Hippocampal formation (tissue), 2 donors: ENCODE data around the gene TXNRD1.
"Not testable (repeated sequence)": the region's sequence is repeated elsewhere in the genome, so short reads cannot be mapped to it uniquely, and the experiment has no call there.

Experiments used
- DNase-seq, 2 donors: peaks; one replicate each; lab custom pipeline; 2025; lab: John Stamatoyannopoulos, UW

Gene TXNRD1

DNA sequence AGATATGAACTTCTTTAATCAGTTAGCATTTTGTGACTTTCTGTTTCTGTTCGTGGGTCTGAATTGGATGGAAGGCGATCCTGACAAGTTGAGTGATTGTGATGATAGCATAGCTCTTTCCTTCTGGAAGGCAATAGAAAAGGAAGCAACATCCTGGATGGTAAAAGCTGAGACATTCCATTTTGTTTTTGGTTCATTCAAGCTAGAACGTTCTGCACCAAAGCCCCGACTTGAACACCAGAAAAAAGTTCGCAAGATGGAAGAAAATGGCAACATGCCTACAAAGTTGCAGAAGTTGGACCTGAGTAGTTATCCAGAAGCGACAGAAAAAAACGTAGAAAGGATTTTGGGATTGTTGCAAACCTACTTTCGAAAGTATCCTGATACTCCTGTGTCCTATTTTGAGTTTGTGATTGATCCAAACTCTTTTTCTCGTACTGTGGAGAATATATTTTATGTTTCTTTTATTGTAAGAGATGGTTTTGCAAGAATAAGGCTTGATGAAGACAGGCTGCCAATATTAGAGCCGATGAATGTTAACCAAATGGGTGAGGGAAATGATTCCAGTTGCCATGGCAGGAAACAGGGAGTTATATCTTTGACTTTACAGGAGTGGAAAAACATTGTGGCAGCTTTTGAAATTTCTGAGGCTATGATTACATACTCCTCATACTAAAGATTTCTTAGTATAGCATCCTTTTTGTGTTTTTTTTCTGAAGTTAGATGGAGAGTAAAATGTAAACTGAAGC, 88.9 kb downstream of the TXNRD1 start:
- no peak for DNase-seq

DNA sequence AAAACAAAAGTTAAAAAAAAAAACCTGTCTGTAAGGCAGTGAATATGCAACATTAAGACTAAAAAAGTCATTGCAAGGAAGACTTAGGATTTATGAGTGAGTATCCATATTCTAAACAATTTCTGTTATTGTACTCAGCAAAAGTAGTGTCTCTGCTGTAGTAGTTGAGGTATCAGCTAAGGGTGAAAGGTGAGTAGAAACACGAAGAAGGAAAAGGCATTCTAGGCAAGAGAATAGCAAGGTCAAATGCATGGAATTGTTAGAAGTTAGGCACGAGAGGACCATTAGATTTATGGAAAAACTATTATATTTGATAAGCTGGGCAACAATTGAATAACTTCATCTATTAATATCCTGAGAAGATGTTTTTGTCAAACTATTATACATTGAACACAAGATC, 89.8 kb downstream of the TXNRD1 start:
- DNase-seq: no peak

DNA sequence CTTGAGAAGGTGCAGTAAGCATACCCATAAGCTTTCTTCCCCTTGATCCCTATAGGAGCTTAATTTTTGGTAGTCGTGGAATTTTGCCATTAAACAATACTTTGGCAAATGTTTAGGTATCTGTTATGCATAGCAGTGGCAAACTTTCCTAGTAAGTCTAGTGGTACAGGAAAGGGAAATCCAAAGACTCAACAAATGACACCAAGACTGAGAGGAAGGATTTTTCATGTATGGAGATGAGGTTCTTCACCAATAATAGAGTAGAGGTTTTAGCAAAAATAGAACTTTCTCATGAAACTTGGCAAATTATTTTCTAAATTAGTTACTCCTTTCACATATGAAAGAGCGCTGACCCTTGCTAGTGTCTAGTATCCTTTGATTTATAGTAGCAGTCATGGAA, 90.8 kb downstream of the TXNRD1 start:
- no peak for DNase-seq

DNA sequence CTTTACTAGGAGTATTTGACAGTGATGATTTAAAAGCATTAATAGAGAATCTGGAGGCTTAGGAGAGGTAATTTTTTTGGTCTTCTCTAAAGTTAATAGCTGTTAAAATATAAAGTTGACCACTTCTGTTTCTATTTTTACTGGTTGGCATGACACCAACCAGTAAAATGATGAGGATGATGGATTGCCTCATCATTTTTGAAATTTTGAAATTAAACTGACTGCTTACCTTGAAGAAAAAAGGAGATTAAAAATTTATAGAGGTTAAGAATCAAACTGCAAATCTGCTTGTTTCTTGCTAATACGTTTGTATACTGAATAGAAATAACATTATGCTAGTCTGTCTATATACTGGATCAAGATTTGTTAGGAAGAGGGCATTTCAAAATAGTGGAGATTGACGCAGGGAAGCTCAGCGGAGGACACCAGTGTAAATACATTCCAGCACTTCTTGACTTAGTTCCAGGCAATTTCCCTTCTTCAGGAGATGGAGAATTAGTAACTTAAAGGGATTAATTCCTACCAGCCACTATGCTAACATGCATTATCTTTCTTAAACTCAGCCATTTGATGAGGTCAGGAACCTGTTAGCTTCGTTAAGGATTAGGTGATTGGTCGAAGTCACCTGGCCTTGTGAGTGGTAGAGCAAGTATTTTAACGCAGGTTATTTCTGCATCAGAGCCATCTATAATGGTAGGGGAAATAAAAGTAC, 91.5 kb downstream of the TXNRD1 start:
- DNase-seq: no peak

DNA sequence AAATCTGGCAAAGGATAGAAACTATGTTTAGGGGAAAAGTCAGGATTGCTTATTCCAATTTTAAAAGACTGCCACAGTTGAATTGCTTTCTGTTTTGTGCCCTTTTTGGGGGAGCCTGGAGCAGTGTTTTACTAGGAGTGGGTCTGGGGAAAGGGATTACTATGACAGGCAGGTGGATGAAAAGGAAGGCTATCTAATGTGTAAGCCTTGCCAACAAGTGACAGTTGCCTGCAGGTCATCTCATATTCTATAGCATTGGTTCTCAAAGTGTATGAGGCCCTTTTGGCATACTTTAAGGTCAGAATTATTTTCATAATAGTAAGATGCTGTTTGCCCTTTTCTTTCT, 92.0 kb downstream of the TXNRD1 start:
- no peak for DNase-seq

DNA sequence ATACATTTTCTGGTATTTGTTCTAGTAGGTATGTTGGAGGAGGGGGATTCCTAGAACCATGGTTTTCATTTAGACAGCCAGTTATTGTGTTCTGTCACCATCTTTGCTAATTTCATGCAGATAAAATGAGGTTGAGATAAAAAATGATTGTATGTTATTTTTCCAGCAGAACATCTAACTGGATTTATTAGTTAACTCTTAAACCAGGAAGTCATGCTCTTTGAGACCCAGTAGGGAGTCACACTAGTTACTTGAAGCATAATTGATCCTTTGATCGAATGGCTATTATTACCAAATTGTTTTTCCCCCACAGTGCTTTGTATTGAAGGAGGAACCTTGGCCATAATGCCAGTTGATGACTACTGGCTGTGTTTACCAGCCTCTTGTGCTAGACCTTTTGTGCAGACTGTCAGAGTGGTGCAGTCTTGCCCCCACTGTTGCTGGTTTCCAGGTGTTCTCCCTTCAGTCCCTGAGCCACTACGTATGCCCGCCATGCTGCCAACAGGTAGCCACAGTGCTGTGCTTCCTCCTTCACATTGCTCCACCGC, 93.9 kb downstream of the TXNRD1 start:
- no peak for DNase-seq

DNA sequence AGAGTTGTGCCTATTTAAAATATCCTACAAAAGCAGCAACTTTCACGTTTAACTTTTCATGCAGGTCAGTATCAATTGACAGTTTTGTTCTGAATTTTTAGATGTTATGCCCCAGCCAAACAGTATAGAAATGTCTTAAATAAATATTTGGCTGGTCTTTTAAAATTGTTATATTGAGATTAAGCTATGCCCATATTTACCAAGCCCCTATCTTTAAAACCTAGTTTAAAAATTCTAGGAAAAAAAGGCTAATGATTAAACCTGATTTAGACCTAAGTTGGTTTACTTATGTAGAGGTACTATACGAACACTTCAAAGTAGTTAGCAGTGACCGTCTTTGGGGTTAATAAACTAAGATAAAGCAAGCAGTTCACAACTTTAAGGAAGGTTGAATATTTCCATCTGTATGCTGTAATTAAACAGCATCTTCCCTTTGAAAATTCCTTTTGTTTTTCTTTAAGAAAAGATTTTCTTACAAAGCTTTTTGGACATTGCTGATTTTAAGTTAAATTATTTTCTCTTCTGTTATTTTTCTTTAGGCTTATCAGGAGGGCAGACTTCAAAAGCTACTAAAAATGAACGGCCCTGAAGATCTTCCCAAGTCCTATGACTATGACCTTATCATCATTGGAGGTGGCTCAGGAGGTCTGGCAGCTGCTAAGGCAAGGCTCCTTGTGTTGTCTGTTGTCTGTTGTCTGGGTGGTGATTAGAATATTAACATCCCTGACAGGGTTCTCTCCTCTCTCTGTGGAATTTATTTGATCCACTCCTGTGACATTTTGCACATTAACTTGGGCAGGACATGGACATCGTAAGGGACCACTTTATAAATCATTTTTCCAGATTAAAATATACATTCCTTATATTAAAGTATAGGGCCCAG, 95.4 kb downstream of the TXNRD1 start:
- no peak for DNase-seq

DNA sequence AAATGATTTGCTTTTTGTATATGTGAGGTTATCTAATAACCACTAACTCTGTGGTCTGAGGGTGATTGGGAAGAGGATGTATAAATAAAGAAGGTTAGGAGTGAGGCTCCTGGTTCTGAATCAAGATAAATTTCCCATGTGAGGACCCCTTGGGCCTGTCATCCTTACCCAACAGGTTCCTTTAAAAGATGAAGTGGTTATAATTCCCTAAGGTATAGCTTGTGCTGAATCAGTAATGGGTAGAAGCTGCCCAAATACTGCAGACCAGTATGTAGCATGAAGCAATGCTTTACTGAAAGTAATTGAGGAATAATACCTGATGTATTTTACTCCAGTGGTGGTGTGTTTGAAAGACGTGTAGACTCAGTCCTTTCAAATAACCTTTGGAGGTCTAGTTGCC, 96.6 kb downstream of the TXNRD1 start:
- DNase-seq: no peak

DNA sequence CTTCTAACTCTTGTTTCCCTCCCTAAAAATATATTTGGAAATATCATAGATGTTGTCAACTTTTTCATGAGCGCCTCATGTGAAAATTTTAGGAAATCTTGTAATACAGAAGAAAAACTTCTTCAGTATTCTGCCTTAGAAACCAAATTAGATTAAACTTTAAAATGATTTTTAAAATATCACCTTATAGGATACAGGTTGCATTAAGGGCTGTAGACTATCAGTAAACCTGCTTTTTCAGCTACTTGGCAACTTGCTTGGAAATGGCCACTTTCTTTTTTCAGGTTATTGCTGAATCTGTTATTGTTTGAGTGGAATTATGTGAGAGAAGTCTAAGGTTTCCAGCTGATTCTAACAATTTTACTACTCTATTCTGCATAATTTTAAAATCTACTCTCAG, 97.1 kb downstream of the TXNRD1 start:
- no peak for DNase-seq

DNA sequence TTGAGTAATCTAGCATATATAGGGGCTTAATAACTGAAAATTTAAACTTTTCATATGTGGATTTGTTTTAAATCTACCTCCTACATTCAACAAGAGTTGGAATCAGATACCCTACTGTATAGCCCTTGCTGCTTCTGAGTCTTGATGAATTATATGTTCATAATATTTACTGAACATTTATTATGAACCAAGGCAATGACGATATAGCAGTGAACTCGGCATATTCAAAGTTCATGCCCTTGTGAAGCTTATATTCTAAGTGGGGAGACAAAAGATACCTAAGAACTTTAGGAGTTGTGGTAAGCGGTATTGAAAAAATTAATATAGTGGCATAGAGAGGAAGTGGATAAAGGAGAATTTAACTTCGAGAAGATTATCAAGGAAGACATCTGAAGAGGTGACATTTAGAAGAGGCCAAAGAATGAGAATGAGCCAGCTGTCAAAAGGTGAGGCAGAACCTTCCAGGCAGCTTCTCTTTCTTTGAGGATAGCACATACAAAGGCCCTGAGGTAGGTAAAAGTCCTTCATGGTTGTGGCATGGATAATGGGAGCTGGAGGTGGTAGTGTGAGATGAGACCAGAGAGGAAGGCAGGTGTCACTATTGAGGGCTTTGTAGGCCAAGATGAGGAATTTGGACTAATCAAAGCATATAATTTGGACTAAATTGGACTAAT, 98.1 kb downstream of the TXNRD1 start:
- no peak for DNase-seq

DNA sequence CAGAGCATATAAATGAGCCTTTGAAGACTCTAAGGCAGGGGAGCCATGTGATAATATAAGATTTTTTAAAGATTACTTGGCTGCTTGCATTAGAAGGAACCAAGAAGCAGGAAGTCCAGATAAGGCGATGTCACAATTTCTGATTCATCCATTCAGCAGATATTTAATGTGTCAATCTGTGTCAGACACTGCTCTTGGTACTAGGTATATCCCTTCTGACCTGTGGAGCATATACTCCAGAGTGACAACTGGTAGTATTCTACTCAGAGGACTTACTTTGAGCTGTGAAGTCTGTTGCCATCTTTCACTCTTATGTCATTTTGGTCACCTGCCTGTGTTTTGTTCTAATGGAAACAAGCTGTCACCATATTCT, 98.6 kb downstream of the TXNRD1 start:
- no peak for DNase-seq

DNA sequence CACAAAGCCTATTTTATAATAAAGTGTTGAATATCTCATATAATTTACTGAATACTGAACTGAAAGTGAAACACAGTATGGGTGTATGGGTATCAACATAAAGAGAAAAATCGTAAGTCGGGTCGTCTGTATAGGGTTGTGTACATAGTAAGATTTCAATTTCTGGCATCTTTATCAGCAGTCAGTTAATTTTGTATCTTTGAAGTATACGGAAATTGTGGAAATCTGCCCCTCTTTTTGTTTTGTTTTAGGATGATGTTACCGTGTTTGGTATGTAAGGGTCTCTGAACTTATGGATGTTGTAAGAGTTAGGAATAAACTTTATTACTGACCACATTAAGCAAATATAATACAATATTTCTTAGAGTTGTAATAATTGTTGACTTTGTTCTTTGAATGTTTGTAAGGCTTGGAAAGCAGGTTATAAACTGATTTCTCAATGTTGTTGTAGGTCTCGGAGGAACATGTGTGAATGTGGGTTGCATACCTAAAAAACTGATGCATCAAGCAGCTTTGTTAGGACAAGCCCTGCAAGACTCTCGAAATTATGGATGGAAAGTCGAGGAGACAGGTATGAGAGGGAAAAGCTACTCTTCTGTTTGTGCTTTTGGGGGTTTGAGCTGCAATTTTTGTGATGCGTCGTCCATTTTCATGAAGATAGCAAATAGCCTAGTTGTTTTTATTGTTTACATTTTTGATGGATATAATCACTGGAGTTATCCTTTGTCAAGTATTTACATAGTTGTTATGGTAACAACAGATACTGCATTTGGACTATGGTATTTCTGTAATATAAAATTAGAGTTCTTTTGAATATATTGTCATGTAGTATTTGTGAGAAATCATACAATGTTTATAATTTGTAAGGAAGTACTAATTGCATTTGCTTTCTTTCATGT, 100.0 kb downstream of the TXNRD1 start:
- no peak for DNase-seq

DNA sequence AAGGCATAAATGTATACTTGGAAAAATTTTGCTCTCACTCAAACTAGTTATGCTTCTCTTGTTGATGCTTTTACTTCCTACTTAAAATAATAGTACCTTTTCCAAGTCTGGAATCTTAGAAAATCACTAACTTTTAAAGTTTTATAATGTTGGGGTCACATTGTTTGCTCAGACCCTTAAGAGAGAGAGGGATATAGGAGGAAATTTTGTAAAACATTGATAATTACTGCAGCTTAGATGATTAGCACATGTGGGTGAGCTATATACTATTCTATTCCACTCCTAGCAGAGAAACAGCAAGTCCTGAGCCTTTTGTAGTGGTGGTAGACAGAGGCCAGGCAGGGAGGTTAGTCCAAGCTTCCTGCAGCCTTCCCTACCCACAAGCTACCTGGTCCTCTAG, 101.4 kb downstream of the TXNRD1 start:
- no peak for DNase-seq

DNA sequence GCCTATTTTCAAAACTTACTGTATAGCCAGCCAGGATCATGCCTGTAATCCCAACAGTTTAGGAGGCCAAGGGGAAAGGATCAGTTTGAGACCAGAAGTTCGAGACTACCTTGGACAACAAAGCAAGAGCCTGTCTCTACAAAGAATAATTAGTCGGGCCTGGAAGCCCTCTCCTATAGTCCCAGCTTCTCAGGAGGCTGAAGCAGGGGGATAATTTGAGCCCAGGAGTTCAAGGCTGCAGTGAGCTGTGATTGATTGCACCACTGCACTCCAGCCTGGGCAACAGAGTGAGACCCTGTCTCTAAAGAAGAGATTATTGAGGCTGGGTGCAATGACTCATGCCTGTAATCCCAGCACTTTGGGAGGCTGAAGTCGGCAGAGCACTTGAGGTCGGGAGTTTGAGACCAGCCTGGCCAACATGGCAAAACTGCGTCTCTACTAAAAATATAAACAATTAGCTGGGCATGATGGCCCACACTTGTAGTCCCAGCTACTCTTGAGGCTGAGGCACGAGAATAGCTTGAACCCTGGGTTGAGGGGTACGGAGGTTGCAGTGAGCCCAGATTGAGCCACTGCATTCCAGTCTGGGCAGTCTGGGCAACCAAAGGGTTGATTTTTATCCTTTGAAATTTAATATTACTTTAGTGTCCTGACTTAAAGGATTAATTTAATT, 102.1 kb downstream of the TXNRD1 start:
- DNase-seq: no peak

DNA sequence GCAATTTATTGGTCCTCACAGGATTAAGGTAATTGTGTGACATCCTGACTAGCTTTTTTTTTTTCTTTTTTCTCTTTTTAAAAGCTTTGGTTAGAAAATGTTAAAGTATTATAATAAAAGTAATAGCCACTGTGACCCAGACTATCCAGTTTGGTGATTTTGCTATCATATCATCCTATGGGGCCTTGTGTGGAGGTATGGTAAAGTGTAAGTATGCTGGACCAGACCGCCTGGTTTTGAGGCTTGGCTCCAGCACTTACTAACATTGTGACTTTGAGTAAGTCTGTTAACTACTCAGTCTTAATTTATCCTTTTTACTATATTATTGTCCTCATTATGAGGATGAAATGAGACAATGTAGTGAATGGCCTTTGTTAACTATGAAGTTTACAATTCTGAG, 103.4 kb downstream of the TXNRD1 start:
- no peak for DNase-seq

DNA sequence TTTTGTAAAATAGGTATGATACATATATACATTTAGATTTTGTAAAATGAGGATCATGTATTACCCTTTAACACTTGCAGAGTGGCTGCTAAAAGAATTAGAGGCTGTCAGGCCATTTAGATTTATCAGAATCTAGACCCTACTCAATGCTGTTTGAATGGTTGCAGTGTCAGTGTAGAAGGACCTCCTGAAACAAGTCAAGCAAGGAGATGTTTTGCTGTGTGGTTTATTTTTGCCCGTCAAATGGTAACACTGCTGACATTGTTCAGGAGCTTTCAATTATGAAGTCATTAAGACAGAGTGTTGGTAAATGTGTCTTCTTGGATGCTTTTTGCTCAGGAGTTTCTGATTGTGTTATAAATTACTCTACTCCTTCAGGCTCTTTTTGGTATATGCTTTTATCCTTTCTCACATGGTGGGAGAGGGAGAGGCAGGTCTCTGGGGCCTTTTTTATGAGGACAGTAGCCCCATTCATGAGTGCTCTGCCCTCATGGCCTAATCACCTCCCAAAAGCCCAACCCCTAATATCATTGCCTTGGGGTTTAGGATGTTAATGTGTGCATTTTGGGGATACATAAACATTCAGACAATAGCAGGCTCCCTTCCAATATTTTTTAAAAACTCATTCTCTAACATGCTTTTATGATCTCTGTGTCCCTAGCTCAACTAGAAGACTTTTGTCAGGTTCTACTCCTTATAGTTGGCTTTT, 104.5 kb downstream of the TXNRD1 start:
- DNase-seq: no peak

DNA sequence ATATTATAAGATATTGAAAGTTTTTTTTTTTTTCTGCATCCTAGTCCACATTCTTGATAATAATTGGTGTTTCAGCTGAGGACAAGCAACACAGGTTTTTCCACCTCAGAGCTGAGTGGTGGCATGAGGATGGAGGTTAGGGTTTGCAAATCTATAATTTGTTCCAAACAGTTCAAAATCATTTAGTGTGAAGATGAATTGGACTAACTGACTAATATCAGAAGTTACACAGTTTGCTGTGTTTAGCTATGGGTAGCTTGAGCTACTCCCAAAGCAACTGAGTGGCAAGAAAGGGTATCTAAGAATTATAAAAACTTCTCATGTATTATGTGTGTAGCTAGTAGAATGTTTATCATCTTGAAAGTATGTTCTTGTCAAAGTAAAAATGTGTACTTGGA, 105.0 kb downstream of the TXNRD1 start:
- no peak for DNase-seq

DNA sequence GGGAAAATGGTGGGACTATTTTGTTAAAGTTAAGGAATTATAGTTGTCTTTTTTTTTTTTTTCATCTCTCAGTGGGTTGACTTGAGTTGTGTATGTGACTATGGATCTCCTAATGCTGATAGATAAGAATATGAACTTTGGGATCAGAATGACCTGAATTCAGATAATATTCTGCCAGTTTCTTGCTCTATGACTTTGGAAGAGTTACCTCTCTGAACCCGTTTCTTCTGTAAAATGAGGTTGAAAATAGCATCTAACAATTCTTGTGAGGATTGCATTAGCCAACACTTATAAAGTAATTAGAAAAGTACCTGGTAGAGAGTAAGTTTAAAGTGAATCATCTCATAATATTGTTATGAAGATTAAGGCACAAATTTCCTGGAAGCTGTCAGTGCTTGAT, 106.4 kb downstream of the TXNRD1 start:
- DNase-seq: no peak

DNA sequence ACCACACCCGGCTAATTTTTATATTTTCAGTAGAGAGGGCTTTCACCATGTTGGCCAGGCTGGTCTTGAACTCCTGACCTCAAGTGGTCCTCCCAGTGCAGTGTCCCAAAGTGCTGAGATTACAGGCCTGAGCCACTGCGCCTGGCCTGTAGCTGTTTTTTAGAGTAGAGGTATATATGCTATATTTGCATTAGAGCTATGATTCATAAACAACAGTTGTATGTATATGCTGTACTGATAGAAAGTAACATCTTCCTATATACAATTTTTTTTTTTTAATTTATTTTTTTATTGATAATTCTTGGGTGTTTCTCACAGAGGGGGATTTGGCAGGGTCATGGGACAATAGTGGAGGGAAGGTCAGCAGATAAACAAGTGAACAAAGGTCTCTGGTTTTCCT, 107.0 kb downstream of the TXNRD1 start:
- not testable (repeated sequence) for DNase-seq

DNA sequence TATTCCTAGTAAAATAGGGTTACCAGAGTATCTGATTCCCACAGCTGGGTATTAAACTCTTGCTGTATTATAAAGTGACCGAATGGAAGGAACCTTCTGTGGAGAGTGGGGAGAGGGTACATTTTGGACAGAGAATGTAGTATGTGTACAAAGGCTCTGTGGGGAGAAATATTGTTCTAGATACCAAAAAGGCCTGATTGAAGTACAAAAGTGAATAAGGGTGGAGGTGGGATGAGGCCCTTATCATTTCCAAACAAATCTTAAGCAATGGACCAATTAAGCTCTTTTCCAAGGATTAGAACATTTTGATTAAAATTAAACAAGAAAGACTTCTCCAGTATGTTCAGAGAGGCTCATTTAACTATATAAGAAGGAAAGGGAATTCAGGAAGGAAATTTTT, 108.3 kb downstream of the TXNRD1 start:
- no peak for DNase-seq
